ENCODE measurements around the gene SEC23A. TPM values are rescaled to one million over a fixed set of nuclear protein-coding genes. Genes with fewer than 3 reads are reported as not detected.

SEC23A gene
- total RNA-seq, 1 experiment from 2014 or later = 108 TPM

GRCh38 chr14:39006721-39007410, 96.2 kb downstream of the SEC23A start:
- ChIA-PET CTCF (no interaction called here), POLR2A (interaction anchor here (0.7 kb wide), 1 partner anchor 17 kb away, joined by 3 read pairs; no protein-coding TSS in a partner anchor)
- no peak for DNase-seq
- no peak overlapping the region for H3K27ac Mint-ChIP-seq (ENCODE audit: unreplicated experiment)
- H3K4me3 Mint-ChIP-seq (ENCODE audit: unreplicated experiment) = no peak overlapping the region
- no peaks in the 10 kb centered on the region for H3K27me3 Mint-ChIP-seq (ENCODE audit: insufficient read depth, unreplicated experiment)
- peaks cover 21% of the 10 kb centered on the region for H3K36me3 Mint-ChIP-seq (ENCODE audit: insufficient read depth, unreplicated experiment)
- no peaks in the 10 kb centered on the region for H3K9me3 ChIP-seq
- H3K36me3 ChIP-seq (ENCODE audit: control insufficient read depth, insufficient read depth, low read length) = no peaks in the 10 kb centered on the region; the same call in 1 of the 2 replicates
- peaks cover 6% of the 10 kb centered on the region for H3K4me1 Mint-ChIP-seq (ENCODE audit: low read depth, unreplicated experiment)
- BruUV-seq (replicated peaks) = no TSS peak
- H3K27me3 ChIP-seq (replicated peaks; ENCODE audit: control insufficient read depth, insufficient read depth, low read length) = no peaks in the 10 kb centered on the region
- TF ChIP-seq, protein P1, sequence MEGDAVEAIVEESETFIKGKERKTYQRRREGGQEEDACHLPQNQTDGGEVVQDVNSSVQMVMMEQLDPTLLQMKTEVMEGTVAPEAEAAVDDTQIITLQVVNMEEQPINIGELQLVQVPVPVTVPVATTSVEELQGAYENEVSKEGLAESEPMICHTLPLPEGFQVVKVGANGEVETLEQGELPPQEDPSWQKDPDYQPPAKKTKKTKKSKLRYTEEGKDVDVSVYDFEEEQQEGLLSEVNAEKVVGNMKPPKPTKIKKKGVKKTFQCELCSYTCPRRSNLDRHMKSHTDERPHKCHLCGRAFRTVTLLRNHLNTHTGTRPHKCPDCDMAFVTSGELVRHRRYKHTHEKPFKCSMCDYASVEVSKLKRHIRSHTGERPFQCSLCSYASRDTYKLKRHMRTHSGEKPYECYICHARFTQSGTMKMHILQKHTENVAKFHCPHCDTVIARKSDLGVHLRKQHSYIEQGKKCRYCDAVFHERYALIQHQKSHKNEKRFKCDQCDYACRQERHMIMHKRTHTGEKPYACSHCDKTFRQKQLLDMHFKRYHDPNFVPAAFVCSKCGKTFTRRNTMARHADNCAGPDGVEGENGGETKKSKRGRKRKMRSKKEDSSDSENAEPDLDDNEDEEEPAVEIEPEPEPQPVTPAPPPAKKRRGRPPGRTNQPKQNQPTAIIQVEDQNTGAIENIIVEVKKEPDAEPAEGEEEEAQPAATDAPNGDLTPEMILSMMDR (IDR thresholded peaks at IDR 0.05; ENCODE audit: insufficient read depth in 1 of 2, low read depth in 1 of 2, low read length in 1 of 2, severe bottlenecking in 1 of 2, unreplicated experiment in 1 of 2) = no peak
- peaks cover 10% of the 10 kb centered on the region; the same call in 1 of the 2 replicates for H3K4me1 ChIP-seq
- H3K4me3 ChIP-seq (ENCODE audit: low read depth, low read length) = no peak overlapping the region
- intact Hi-C loops (cut with micrococcal nuclease; ENCODE audit: unreplicated experiment) = no loop called here
- H3K9me3 Mint-ChIP-seq (ENCODE audit: unreplicated experiment) = no peaks in the 10 kb centered on the region

DNA sequence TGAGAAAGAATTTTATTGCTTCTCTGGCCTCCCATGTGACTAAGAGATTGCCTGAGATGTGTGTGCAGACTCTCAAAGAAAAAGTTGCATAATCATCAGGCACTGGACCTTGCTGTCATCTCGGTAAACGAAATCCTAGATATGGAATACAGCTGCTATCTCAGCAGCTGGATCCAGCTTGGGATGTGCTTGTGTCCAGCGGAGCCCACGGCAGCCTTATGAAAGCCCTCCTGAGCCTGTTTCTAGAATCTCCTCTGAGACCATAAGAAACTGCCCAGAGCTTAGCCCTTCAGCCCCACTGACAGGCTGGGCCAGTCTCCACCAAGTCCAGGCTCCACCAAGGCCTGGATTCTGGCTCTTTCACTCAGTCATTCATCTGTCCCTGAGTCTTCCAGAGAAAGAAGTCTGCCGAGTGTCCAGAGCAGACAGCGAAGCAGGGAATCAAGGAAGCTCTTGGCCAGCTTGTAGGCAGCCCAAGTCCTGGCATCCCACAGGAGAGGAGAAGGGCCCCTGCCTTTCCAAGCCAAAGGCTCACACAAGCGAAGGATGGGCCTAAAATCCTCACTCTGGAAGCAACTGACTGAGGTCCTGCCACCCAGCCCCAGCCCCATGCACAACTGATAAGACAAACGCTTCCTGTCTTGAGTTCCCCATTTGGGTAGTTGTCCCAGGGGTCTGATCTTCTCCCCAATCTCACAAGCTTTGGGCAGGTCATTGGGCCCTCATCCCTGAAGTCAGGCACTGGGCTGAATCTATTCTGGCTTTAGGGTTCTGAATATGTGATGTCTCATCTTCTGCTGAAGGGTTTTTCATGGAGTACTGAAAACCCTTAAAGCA, 97.8 kb downstream of the SEC23A start:
- H3K4me3 ChIP-seq (ENCODE audit: low read depth, low read length) = no peak overlapping the region
- Mint-ChIP-seq H3K27me3 (ENCODE audit: insufficient read depth, unreplicated experiment) (no peaks in the 10 kb centered on the region), H3K27ac (ENCODE audit: unreplicated experiment) (no peak overlapping the region), H3K4me3 (ENCODE audit: unreplicated experiment) (no peak overlapping the region), H3K4me1 (ENCODE audit: low read depth, unreplicated experiment) (peaks cover 6% of the 10 kb centered on the region), H3K9me3 (ENCODE audit: unreplicated experiment) (no peaks in the 10 kb centered on the region), H3K36me3 (ENCODE audit: insufficient read depth, unreplicated experiment) (peaks cover 13% of the 10 kb centered on the region)
- no peaks in the 10 kb centered on the region for H3K27me3 ChIP-seq (replicated peaks; ENCODE audit: control insufficient read depth, insufficient read depth, low read length)
- intact Hi-C loops (cut with micrococcal nuclease; ENCODE audit: unreplicated experiment) = no loop called here
- no peaks in the 10 kb centered on the region; the same call in 1 of the 2 replicates for H3K36me3 ChIP-seq (ENCODE audit: control insufficient read depth, insufficient read depth, low read length)
- POLR2A ChIA-PET = no interaction called here
- TF ChIP-seq, protein P1 (IDR thresholded peaks at IDR 0.05; ENCODE audit: insufficient read depth in 1 of 2, low read depth in 1 of 2, low read length in 1 of 2, severe bottlenecking in 1 of 2, unreplicated experiment in 1 of 2) = no peak
- H3K4me1 ChIP-seq = peaks cover 10% of the 10 kb centered on the region; the same call in 1 of the 2 replicates
- H3K9me3 ChIP-seq = no peaks in the 10 kb centered on the region
- CTCF ChIA-PET = no interaction called here
- BruUV-seq (replicated peaks) = no TSS peak
- no peak for DNase-seq

DNA sequence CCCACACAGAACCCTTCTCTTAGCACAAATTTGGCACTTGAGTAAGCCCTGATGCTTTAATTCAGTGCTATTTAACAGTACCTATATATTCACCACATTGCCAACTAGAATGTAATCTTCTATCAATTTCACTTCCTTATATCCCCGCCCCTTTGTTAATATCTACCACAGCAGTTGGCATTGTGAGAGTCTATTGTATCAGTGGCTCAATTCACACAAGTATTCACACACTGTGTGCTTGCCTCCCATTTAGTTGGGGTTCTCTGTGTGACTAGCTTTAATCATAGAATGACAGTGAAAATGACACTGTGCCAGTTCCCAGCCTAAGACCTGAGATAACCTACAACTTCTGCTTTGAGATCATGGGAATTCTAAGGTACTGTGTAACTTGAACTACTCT, 103.1 kb downstream of the SEC23A start:
- CTCF ChIA-PET = no interaction called here
- BruUV-seq (replicated peaks) = no TSS peak
- Mint-ChIP-seq H3K4me1 (ENCODE audit: low read depth, unreplicated experiment) (no peaks in the 10 kb centered on the region), H3K27ac (ENCODE audit: unreplicated experiment) (no peak overlapping the region), H3K4me3 (ENCODE audit: unreplicated experiment) (no peak overlapping the region), H3K9me3 (ENCODE audit: unreplicated experiment) (no peaks in the 10 kb centered on the region), H3K36me3 (ENCODE audit: insufficient read depth, unreplicated experiment) (no peaks in the 10 kb centered on the region), H3K27me3 (ENCODE audit: insufficient read depth, unreplicated experiment) (no peaks in the 10 kb centered on the region)
- intact Hi-C loops (cut with micrococcal nuclease; ENCODE audit: unreplicated experiment) = no loop called here
- Histone ChIP-seq H3K36me3 (ENCODE audit: control insufficient read depth, insufficient read depth, low read length) (no peaks in the 10 kb centered on the region), H3K9me3 (no peaks in the 10 kb centered on the region), H3K4me3 (ENCODE audit: low read depth, low read length) (no peak overlapping the region), H3K4me1 (peaks cover 7% of the 10 kb centered on the region; the same call in 1 of the 2 replicates), H3K27me3 (replicated peaks; ENCODE audit: control insufficient read depth, insufficient read depth, low read length) (no peaks in the 10 kb centered on the region)
- DNase-seq = no peak
- TF ChIP-seq, protein P1 (IDR thresholded peaks at IDR 0.05; ENCODE audit: insufficient read depth in 1 of 2, low read depth in 1 of 2, low read length in 1 of 2, severe bottlenecking in 1 of 2, unreplicated experiment in 1 of 2) = no peak
- POLR2A ChIA-PET = no interaction called here
